ELR (cell line): ENCODE results near the gene RITA1.
"Not testable (repeated sequence)": the region's sequence is repeated elsewhere in the genome, so short reads cannot be mapped to it uniquely, and the experiment has no call there.

ENCODE experiments used
- DNase-seq: peaks from one replicate; pipeline ENCODE4 v3.0.0-alpha.2; 2015; ENCODE audit warnings: low read depth

RITA1 gene

DNA sequence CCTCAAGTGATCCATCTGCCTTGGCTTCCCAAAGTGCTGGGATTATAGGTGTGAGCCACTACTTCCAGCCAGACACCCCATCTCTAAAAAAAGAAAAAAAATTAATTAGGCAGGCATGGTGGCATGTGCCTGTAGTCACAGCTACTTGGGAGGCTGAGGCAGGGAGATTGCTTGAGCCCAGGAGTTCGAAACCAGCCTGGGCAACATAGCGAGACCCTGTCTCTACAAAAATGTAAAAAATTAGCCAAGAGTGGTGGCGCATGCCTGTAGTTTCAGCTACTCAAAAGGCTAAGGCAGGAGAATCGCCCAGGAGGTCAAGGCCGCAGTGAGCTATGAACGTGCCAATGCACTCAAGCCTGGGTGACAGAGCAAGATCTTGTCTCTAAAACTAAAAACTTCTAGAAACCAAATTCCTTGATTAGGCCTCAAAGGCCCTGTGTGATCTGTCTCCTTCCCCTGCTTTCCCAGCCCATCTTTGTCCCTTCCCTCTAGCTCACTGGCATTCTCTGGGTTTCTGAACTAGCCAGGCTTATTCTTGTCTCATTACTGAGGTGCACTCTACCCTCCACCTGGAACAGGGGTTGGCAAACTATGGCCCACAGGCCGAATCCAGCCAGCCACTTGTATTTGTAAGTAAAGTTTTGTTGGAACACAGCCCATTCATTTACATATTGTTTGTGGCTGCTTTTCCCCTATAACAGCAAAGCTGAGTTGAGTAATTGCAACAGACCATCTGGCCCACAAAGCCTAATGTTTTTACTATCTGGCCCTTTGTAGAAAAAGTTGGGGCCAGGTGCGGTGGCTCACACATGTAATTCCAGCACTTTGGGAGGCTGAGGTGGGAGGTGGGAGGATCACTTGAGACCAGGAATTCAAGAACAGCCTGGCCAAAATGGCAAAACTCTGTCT is 18.6 kb downstream of the RITA1 start:
- no peak for DNase-seq

DNA sequence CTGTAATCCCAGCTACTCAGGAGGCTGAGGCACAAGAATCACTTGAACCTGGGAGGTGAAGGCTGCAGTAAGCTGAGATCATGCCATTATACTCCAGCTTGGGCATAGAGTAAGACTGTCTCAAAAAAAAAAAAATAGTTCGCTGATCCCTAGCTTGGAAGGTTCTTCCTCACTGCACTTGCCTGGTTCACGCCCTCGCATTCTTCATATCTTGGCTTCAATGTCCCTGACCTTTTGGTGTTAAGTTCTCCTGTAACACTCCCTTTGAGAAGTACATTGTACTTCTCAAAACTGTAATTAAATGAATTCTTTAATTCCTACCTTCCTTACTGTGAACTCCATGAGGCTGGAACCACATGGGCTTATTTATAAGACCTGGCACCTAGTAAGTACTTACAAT is 19.3 kb downstream of the RITA1 start:
- no peak for DNase-seq

- not testable (repeated sequence) for DNase-seq
Measured at GRCh38 chr12:113206802-113207201, 21.3 kb downstream of the RITA1 start.

- DNase-seq = no peak
Measured at GRCh38 chr12:113207613-113208040, 22.1 kb downstream of the RITA1 start.

DNA sequence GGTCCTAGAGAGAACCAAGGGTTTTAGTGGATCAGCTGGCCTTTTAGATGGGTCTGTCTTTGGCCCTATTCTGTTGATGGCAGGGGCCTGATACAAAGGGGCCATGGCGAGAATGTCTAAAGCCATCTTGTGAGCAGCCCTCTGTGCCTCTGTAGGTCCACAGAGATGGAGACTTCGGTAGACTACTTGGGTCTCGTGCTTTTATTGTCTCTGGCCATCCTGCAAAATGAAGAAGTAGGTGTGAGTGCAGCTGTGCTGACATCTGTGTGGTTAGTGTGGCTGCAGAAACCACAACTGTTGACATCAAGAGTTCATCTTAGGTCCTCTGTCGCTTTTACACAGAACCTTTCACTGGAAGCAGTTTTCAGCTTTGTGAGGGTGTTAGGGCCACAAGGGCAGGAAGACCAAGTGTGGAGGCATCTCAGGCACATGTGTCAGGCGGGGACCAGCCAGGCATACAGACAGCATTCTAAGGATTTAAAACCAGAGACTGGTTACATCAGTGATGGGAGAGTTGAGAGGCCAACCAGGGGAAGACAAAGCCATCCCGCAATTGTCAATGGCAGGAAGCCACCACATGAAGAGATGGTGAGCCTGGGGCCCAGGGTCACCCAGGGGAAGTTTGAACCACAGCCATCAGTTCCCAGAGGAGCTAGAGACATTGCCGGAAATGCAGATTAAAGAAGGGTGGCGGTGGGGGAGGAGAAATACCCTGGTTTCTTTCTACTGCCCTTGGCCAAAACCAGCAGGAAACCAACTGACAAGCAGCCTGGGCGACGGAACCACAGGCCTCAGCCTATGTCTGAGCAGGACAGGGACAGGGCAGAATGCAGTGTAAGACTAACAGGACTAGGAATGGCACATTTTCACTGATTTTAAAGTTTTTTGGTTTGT is 22.8 kb downstream of the RITA1 start:
- DNase-seq = no peak

DNA sequence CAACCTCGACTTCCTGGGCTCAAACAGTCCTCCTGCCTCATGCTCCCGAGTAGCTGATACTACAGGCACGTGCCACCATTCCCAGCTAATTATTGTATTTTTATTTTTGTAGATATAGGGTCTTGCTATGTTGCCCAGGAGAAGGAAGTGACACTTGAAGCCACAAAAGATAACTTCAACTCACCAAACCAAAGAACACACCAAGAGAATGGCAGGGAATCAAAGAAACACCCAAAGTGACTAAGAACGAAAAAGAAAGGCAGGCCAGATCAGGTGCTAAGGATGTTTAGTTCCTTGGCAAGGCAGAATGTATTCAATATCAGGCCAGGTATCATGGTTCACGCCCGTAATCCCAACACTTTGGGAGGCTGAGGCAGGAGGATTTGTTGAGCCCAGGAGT is 25.6 kb downstream of the RITA1 start:
- DNase-seq = no peak

- peak; percentile 100 for DNase-seq
Measured at GRCh38 chr12:113214895-113215400, 29.4 kb downstream of the RITA1 start.

DNA sequence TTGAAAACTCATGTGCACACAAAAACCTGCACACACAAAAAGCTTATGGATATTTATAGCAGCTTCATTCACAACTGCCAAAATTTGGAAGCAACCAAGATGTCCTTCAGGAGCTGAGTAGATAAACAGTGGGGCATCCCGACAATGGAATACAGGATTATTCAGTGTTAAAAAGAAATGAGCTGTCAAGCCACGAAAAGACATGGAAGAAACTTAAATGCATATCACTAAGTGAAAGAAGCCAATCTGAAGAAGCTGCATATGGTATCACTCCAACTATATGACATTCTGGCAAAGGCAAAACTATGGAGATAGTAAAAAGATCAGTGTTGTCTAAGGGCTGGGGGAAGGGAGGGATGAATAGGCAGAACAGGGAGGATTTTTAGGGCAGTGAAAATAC is 30.5 kb downstream of the RITA1 start:
- no peak for DNase-seq

DNA sequence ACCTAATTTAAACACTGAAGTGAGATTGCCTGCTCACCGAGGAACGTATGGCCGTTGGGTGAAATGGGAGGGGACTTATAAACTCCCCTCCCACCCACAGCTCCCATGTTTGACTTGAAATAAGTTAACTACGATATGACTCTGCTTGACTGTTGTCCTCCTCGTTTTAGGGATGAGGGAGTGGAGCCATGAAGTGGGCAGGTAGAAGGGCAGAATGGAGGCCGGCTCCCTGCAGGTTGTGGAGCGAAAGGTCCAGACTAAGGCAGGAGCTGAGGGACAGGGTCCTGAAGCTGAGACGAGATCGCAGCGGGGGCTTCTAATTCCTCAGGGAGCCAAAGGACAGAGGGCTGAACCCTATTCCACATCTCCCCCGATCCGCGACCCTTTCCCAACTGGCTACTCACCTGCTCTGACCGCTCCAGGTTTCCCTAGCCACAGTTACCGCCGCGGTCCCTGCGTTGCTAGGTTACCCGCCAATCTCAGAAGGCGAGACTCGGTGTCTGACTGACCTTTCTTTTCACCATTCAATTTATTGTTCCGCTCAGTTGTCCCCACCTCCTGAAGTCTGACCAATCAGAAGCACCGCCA is 35.2 kb downstream of the RITA1 start:
- DNase-seq = peak; percentile 45

GRCh38 chr12:113221181-113221996 is 35.9 kb downstream of the RITA1 start, which contains the start of gene TPCN1:
TSS of gene TPCN1 (plus strand) at chr12:113221464. CDS start at chr12:113226853, 5,389 bp downstream.
- peak; percentile 100 for DNase-seq

DNA sequence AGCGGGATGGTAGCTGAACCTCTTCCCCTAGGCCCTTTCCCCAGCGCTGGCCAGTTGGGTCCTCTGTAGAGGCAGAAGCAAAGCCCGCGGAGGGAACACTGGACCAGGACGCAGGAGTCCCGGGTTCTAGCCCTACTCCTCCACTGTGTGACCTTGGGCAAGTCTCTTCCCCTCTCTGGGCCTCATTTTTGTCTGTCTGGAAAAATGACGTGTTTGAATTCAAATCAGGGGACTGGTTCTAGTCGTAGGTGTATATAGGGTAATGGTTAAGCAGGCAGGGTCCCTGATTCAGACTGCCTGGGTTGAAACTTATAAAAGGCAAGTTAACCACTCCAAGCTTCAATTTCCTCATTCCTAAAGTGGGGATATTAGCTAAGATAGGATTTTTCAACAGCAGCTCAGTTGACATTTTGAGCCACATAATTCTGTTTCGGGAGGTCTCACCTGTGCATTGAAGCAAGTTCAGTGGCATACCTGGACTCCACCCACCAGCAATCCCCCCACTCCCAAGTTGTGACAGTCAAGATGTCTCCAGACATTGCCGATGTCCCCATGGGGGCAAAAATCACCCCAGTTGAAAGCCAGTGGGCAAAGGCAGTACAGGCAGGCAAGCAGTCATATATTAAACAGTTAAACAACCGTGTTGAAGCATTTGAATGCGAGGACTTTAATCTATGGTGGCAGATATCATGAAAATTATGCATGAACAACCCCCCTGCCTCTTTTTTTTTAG is 36.6 kb downstream of the RITA1 start:
- no peak for DNase-seq

DNA sequence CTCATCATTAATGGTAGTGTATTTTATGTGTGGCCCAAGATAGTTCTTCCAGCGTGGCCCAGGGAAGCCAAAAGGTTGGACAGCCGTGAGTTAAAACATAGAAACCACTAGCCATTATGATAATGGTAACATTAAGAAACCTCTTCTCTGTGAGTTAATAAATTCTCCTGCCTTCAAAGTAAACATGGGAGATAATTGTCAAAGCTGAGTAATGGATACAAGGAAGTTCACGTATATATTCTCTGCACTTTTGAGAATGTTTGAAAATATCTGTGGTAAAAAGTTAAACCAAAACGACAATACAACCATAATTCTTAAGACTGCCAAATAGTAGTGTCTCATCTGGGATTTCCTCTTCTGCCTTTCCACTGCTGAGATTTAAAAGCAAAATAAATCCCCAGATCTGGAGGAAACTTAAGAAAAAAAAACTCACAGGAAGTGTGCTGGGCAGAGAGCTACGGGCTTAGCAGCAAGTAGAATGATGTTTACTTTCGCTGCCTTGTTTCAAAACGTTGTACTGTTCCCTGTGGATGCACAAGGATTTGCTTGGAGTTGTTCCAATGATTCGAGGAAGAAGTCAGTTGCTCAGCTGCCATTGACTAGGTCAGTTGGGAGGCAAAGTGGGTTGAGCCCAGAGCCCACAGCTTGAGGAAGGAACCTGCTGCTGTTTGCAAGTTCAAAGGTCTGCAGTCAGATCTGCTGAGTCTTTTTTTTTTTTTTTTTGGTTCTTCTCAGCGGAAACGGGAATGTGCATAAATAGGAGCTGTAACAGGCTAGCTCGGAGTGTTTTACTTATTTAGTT is 37.4 kb downstream of the RITA1 start:
- peak; percentile 87 for DNase-seq

- no peak for DNase-seq
Measured at GRCh38 chr12:113224955-113225354, 39.4 kb downstream of the RITA1 start.

GRCh38 chr12:113226696-113227568 is 41.4 kb downstream of the RITA1 start:
- DNase-seq = no peak

DNA sequence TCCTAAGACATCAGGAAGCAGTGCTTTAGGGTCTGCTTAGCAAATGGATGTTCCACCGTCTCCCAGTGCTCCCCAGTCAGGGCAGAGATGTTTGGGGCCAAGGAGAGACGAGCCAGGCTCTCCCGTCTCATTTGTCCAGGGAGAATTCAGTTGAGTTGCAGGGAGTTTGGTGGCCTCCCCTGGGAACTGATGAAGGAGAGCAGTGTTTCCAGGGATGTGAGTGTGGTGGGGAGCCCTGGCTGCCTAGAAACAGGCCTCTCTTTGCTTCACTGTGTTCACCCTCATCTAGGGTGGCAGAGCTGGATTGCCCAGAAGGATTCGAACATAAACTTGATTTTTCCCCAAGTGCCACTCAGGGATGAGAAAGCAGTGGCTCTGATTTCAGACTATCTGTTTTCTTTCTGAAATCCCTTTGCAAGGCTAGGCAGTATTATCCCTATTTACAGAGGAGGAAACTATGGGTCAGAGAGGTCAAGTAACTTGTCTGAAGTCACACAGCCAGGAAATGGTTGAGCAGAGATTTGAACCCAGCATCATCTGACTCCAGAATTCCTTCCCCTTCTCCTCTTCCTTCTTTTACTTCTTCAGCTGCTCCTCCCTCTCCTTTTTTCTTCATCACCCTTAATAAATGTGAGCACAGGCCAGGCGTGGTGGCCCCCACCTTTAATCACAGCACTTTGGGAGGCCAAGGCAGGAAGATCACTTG is 42.3 kb downstream of the RITA1 start:
- DNase-seq = no peak

DNA sequence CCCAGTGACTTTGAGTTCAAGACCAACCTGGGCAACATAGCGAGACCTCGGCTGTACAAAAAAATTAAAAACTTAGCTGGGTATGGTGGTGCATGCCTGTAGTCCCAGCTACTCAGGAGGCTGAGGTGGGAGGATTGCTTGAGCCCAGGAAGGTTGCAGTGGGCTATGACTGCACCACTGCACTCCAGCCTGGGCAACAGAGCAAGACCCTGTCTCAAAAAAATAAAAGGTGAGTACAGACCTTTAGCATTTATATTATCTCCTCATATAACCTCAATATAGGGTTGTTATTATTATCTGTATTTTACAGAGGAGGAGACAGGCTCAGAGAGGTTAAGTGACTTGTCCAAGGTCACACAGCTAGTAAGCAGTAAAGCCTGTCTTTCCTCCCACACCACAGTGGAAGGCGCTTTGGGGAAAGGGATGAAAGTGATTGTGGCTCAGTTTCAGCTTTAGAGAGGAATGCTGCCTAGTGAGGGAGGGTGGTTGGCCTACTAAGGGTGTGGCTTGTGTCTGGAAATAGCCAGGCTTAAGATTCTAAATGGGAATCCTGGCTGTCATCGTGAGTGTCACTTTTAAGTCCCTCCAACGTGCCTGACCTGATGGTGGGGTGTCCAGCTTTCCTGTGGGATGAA is 43.0 kb downstream of the RITA1 start:
- no peak for DNase-seq
